Tibial artery (tissue), 4 donors: ENCODE measurements around the gene SLC1A7.

ENCODE experiments used
- DNase-seq, 2 donors: peaks; one replicate each; pipeline ENCODE4 v3.0.0-alpha.2; 2019
- H3K27ac ChIP-seq, 2 donors: fragments of 200-600 bp; sonication (generic) in 1 of 2; 1 replicate in 1 of 2; 2 replicates in 1 of 2; pipeline ENCODE4 v1.5.1; 2018 to 2019; ENCODE audit warnings: mild to moderate bottlenecking in 1 of 2
- H3K27me3 ChIP-seq, 2 donors: fragments of 200-600 bp; sonication (generic) in 1 of 2; one replicate each; pipeline versions ENCODE4 v1.5.1 to v1.6.0; 2016 to 2019
- H3K36me3 ChIP-seq, 3 donors: fragments of 200-600 bp; sonication (generic) in 2 of 3; one replicate each; pipeline ENCODE4 v1.5.1; 2016 to 2019; ENCODE audit warnings: mild to moderate bottlenecking in 2 of 3
- H3K4me1 ChIP-seq, 4 donors: fragments of 200-600 bp; sonication (generic) in 2 of 4; 1 replicate in 3 of 4; 2 replicates in 1 of 4; pipeline ENCODE4 v1.5.1; 2016 to 2019
- H3K4me3 ChIP-seq, 2 donors: fragments of 200-600 bp; sonication (generic) in 1 of 2; 1 replicate in 1 of 2; 2 replicates in 1 of 2; pipeline ENCODE4 v1.5.1; 2018 to 2019; ENCODE audit warnings: mild to moderate bottlenecking in 2 of 2
- H3K9me3 ChIP-seq, 3 donors: fragments of 200-600 bp; sonication (generic) in 1 of 3; one replicate each; pipeline ENCODE4 v1.5.1; 2016 to 2019
- CTCF ChIP-seq, 2 experiments: fragments of 200-600 bp in 1 of 2; fragments of 450-650 bp in 1 of 2; IDR thresholded peaks; one replicate each; pipeline ENCODE4 v1.5.1; 2017 to 2019; ENCODE audit warnings: antibody characterized with exemption in 2 of 2, mild to moderate bottlenecking in 1 of 2, moderate library complexity in 1 of 2
- intact Hi-C: fragments of 100-400 bp; cut with DNase I; formaldehyde crosslinking; loops from one replicate; pipeline ENCODE4 v1.15.0; 2023; ENCODE audit warnings: low total_unique reads

SLC1A7 gene

DNA sequence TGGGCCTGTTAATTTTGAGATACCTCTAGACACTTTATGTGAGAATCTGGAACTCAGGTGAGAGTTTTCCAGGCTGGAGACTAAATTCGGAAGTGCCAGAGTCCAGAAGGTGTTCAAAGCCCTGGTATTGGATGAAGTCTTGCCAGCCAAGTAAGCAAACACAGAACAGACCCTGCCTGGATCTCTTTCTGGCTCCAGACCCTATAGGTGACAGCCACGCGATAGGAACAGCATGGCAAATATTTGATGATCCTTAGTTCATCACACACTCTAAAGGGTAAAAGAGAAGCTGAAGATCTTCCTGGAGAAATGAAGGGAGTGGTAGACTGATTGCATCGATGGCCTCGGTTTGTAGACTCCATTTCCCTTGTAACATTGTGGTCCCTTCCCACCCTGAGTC lies 30.7 kb downstream of the SLC1A7 start:
- Histone ChIP-seq H3K4me1 (peaks cover 0 to 79% (median 30%) of the 10 kb centered on the region in 4 donors), H3K4me3 (no peak overlapping the region), H3K27me3 (no peaks in the 10 kb centered on the region), H3K36me3 (no peaks in the 10 kb centered on the region), H3K9me3 (peaks cover 0 to 11% (median 0%) of the 10 kb centered on the region in 3 donors), H3K27ac (no peak overlapping the region)
- DNase-seq = no peak
- intact Hi-C loops = no loop called here
- no peak for TF ChIP-seq CTCF (IDR thresholded peaks at IDR 0.05)

DNA sequence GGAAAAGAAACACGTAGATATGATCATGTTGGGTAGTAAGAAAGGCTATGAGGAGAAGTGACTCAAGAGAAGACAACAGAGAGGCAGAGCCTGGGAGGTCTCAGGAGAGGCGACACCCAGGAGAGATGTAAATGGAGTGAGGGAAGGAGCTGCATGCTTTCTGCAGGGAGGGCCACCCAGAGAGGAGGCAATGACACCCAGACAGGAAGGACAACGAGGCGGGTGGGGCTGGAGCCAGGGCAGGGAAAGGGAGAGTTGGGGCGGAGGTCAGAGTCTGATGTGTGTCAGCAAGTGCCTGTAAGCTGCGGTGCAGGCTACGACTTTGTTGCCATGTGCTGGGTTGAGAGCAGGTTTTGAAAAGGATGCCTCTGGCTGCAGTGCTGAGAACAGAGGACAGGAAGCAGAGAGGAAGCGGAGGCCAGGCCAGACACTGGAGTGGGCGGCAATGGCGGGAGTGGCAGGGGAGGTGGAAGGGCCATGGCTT lies 31.3 kb downstream of the SLC1A7 start:
- no peak overlapping the region for H3K4me3 ChIP-seq
- peaks cover 0 to 11% (median 0%) of the 10 kb centered on the region in 3 donors for H3K9me3 ChIP-seq
- H3K36me3 ChIP-seq = no peaks in the 10 kb centered on the region
- TF ChIP-seq CTCF (IDR thresholded peaks at IDR 0.05) = no peak
- H3K27me3 ChIP-seq = no peaks in the 10 kb centered on the region
- intact Hi-C loops = no loop called here
- peak overlapping the region in 1 of 2 donors; percentile 68 for H3K27ac ChIP-seq
- no peak for DNase-seq
- peaks cover 0 to 75% (median 30%) of the 10 kb centered on the region in 4 donors for H3K4me1 ChIP-seq

DNA sequence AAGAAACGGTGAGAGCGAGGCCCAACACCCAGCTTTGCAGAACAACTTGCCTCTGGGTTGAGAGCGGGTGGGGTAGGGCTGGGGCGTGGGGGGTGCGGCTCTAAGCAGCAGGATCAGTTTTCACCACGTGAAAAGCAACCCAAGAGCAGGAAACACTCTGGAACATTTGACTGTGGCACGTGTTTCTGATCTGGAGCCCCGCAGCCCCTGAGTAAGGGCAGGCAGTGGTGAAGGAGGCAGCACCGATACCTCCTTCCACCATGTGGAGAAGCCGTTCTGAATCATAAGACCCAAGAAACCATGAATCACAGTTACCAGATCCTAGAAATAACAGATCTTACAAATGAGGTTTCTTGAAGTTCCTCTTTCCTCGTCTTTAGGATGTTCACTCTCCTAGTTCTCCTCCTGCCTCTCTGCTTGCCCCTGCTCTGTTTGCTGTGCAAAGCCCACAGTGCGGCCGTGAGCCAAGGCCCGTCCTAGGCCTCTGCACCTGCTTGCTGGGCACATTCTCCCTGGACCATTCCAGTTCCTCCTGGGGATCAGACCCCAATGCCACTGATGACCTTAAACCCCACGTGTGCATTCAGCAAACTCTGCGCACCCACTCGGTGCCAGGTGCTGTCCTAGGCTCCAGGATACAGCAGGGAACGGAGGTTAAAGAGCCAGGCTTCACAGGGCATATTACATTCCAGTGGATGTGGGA lies 31.9 kb downstream of the SLC1A7 start:
- Histone ChIP-seq H3K27ac (peak overlapping the region in 1 of 2 donors; percentile 68), H3K36me3 (no peaks in the 10 kb centered on the region), H3K4me3 (no peak overlapping the region), H3K4me1 (peaks cover 0 to 69% (median 28%) of the 10 kb centered on the region in 4 donors), H3K27me3 (no peaks in the 10 kb centered on the region), H3K9me3 (peaks cover 0 to 11% (median 0%) of the 10 kb centered on the region in 3 donors)
- intact Hi-C loops = no loop called here
- TF ChIP-seq CTCF (IDR thresholded peaks at IDR 0.05) = no peak
- no peak for DNase-seq

DNA sequence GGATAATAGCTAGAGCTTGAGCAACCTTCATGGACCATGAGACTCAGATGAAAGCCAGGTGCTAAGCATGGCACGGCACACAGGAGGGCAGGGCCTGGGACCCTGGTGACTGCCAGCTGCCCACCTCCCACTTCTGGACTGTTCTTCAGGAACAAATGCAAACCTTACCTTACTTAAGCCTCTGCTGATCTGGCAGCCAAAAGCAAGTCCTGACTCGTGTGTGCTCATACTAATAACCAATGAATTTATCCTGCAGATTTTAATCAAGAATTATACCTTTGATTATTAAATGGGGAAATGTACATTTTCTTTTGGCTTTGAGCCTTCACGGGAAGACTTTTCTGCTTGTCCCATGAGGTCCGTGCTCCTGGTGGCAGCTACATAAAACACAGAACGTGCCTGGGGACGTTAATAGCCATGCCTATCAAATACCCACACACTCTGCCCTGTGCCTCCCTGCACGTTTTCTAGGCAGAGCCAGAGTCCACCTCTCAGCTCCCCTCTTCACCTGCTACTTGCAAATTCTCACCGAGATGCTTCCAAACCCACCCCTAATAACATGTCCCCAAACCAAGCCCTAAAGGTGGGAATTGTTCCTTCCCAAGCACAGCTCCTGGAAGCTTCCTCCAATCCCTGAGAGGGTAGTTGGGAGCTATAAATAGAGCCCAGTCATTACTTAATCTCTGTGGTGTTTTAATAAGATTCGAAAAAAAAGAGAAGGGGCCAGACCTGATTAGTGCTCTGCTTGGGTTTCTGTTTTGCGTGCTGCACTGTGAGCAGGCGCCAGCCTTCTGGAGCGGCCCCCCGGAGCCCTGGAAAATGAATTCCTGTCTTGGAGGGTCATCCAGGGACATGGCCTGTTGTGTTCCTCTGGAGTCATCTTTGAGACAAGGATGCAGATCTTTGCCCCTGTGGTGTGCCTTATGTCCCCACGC lies 33.5 kb downstream of the SLC1A7 start:
- TF ChIP-seq CTCF (IDR thresholded peaks at IDR 0.05) = no peak
- H3K4me1 ChIP-seq = peaks cover 0 to 55% (median 26%) of the 10 kb centered on the region in 4 donors
- peak overlapping the region; percentile 54 to 68 for H3K27ac ChIP-seq
- H3K4me3 ChIP-seq = peak overlapping the region; percentile 5 to 18
- no peak for DNase-seq
- H3K9me3 ChIP-seq = peaks cover 0 to 11% (median 0%) of the 10 kb centered on the region in 3 donors
- intact Hi-C loops = no loop called here
- H3K27me3 ChIP-seq = no peaks in the 10 kb centered on the region
- H3K36me3 ChIP-seq = no peaks in the 10 kb centered on the region

- H3K9me3 ChIP-seq = peaks cover 0 to 11% (median 0%) of the 10 kb centered on the region in 3 donors
- no peaks in the 10 kb centered on the region for H3K36me3 ChIP-seq
- TF ChIP-seq CTCF (IDR thresholded peaks at IDR 0.05) = no peak
- H3K4me1 ChIP-seq = peaks cover 0 to 43% (median 19%) of the 10 kb centered on the region in 4 donors
- peak overlapping the region in 1 of 2 donors; percentile 68 for H3K27ac ChIP-seq
- no peak for DNase-seq
- H3K27me3 ChIP-seq = no peaks in the 10 kb centered on the region
- no peak overlapping the region for H3K4me3 ChIP-seq
- intact Hi-C loops = no loop called here
Observed at GRCh38 chr1:53107570-53108322, 34.7 kb downstream of the SLC1A7 start.
